Trophoblast cell (in vitro differentiated cells and primary cell): ENCODE data around the gene VPS33A.
"Not testable (repeated sequence)": the region's sequence is repeated elsewhere in the genome, so short reads cannot be mapped to it uniquely, and the experiment has no call there.

Experiments used
- DNase-seq, 2 donors: peaks; one replicate each; pipeline ENCODE4 v3.0.0-alpha.2; 2016
- H2AFZ ChIP-seq: 2 replicates; pipeline ENCODE4 v1.6.1; 2013; ENCODE audit warnings: low read length, moderate library complexity, mild to moderate bottlenecking; ENCODE audit not compliant: insufficient read depth, poor library complexity
- H2AK5ac ChIP-seq: 2 replicates; pipeline ENCODE4 v1.6.1; 2013; ENCODE audit warnings: mild to moderate bottlenecking, low read length
- H2BK120ac ChIP-seq: 2 replicates; pipeline ENCODE4 v1.6.1; 2013; ENCODE audit warnings: low read length, mild to moderate bottlenecking, moderate library complexity; ENCODE audit not compliant: insufficient read depth, poor library complexity
- H2BK12ac ChIP-seq: 2 replicates; pipeline ENCODE4 v1.6.1; 2013; ENCODE audit warnings: mild to moderate bottlenecking, low read length, moderate library complexity
- H2BK5ac ChIP-seq: 2 replicates; pipeline ENCODE4 v1.6.1; 2013; ENCODE audit warnings: low read length, low read depth, moderate library complexity, mild to moderate bottlenecking; ENCODE audit not compliant: poor library complexity
- H3K14ac ChIP-seq: 2 replicates; pipeline ENCODE4 v1.6.1; 2013; ENCODE audit warnings: mild to moderate bottlenecking, low read length
- H3K18ac ChIP-seq: 2 replicates; pipeline ENCODE4 v1.6.1; 2013; ENCODE audit warnings: mild to moderate bottlenecking, low read length
- H3K23ac ChIP-seq: 2 replicates; pipeline ENCODE4 v1.6.1; 2013; ENCODE audit warnings: low read length
- H3K27ac ChIP-seq: 2 replicates; pipeline ENCODE4 v1.5.1; 2013; ENCODE audit warnings: low read depth, mild to moderate bottlenecking, inconsistent platforms, low read length, moderate library complexity
- H3K27me3 ChIP-seq: 2 replicates; pipeline ENCODE4 v1.6.1; 2013; ENCODE audit warnings: inconsistent platforms, mild to moderate bottlenecking, low read length, moderate library complexity; ENCODE audit not compliant: insufficient read depth
- H3K36me3 ChIP-seq, 2 experiments: 1 replicate in 1 of 2; 2 replicates in 1 of 2; pipeline ENCODE4 v1.6.1; 2013; ENCODE audit warnings: low read length in 2 of 2, mild to moderate bottlenecking in 2 of 2, moderate library complexity in 1 of 2; ENCODE audit not compliant: insufficient read depth in 2 of 2, control insufficient read depth in 1 of 2
- H3K4ac ChIP-seq: 2 replicates; pipeline ENCODE4 v1.6.1; 2013; ENCODE audit warnings: low read depth, mild to moderate bottlenecking, low read length, moderate library complexity
- H3K4me1 ChIP-seq, 2 experiments: 1 replicate in 1 of 2; 2 replicates in 1 of 2; pipeline ENCODE4 v1.6.1; 2013; ENCODE audit warnings: low read length in 2 of 2, mild to moderate bottlenecking in 2 of 2, moderate library complexity in 1 of 2; ENCODE audit not compliant: insufficient read depth in 2 of 2, control insufficient read depth in 1 of 2
- H3K4me2 ChIP-seq: 2 replicates; pipeline ENCODE4 v1.6.1; 2013; ENCODE audit warnings: inconsistent platforms, mild to moderate bottlenecking, low read length, moderate library complexity
- H3K4me3 ChIP-seq: 2 replicates; pipeline ENCODE4 v1.5.1; 2013; ENCODE audit warnings: mild to moderate bottlenecking, low read depth, low read length, inconsistent platforms
- H3K79me1 ChIP-seq: one replicate; pipeline ENCODE4 v1.6.1; 2013; ENCODE audit warnings: low read length
- H3K79me2 ChIP-seq: 2 replicates; pipeline ENCODE4 v1.6.1; 2013; ENCODE audit warnings: low read length, mild to moderate bottlenecking; ENCODE audit not compliant: control insufficient read depth, insufficient read depth, poor library complexity
- H3K9ac ChIP-seq: 2 replicates; pipeline ENCODE4 v1.6.1; 2013; ENCODE audit warnings: mild to moderate bottlenecking, low read length
- H3K9me3 ChIP-seq: 2 replicates; pipeline ENCODE4 v1.6.1; 2013; ENCODE audit warnings: low read depth, mild to moderate bottlenecking, control low read depth, inconsistent platforms, low read length; ENCODE audit not compliant: insufficient read depth
- H4K12ac ChIP-seq: 2 replicates; pipeline ENCODE4 v1.6.1; 2013; ENCODE audit warnings: low read depth, mild to moderate bottlenecking, low read length, moderate library complexity
- H4K8ac ChIP-seq: 2 replicates; pipeline ENCODE4 v1.6.1; 2013; ENCODE audit warnings: low read depth, mild to moderate bottlenecking, low read length, moderate library complexity
- H4K91ac ChIP-seq: one replicate; pipeline ENCODE4 v1.6.1; 2013; ENCODE audit warnings: low read depth, mild to moderate bottlenecking, low read length, moderate library complexity
- WGBS: extraction: QIAGEN DNeasy Blood & Tissue Kit; methylation state at CpG from one replicate; pipeline ENCODE4 v1.1.7; 2013; ENCODE audit warnings: missing lambda C conversion rate; ENCODE audit not compliant: insufficient read length, insufficient coverage; ENCODE audit errors: extremely low coverage; 5-methylcytosine and 5-hydroxymethylcytosine counted together

The VPS33A gene

GRCh38 chr12:122203301-122204166 is 62.8 kb downstream of the VPS33A start, which contains the start of gene B3GNT4:
Gene B3GNT4 (plus strand): TSS chr12:122203709. CDS start chr12:122204619, 910 bp downstream.
- H3K23ac ChIP-seq = no peak within 1 kb of the TSS
- H3K79me2 ChIP-seq = no peaks in the 10 kb centered on the region
- no peak within 1 kb of the TSS for H4K12ac ChIP-seq
- H3K18ac ChIP-seq = peak within 1 kb of the TSS; percentile 17
- WGBS = no CpG with 5 or more reads among the region's 104 CpGs
- H3K27me3 ChIP-seq = peaks cover 13% of the 10 kb centered on the region
- no peak within 1 kb of the TSS for H2BK120ac ChIP-seq
- H2AK5ac ChIP-seq = no peak within 1 kb of the TSS
- H2BK12ac ChIP-seq = no peak within 1 kb of the TSS
- H3K9ac ChIP-seq = no peak within 1 kb of the TSS
- H2AFZ ChIP-seq = peak within 1 kb of the TSS; percentile 84
- H3K9me3 ChIP-seq = peaks cover 1% of the 10 kb centered on the region
- H3K79me1 ChIP-seq = peaks cover 2% of the 10 kb centered on the region
- H4K91ac ChIP-seq = no peak within 1 kb of the TSS
- H4K8ac ChIP-seq = peak within 1 kb of the TSS; percentile 23
- no peak within 1 kb of the TSS for H2BK5ac ChIP-seq
- H3K4me3 ChIP-seq = peak within 1 kb of the TSS; percentile 74
- peak within 1 kb of the TSS; percentile 2 for H3K14ac ChIP-seq
- no peak within 1 kb of the TSS for H3K4ac ChIP-seq
- peaks cover 19 to 23% of the 10 kb centered on the region in 2 experiments for H3K36me3 ChIP-seq
- H3K27ac ChIP-seq = no peak within 1 kb of the TSS
- H3K4me2 ChIP-seq = peak within 1 kb of the TSS; percentile 65
- peaks cover 6 to 10% of the 10 kb centered on the region in 2 experiments for H3K4me1 ChIP-seq
- DNase-seq = peak; percentile 49 to 68

DNA sequence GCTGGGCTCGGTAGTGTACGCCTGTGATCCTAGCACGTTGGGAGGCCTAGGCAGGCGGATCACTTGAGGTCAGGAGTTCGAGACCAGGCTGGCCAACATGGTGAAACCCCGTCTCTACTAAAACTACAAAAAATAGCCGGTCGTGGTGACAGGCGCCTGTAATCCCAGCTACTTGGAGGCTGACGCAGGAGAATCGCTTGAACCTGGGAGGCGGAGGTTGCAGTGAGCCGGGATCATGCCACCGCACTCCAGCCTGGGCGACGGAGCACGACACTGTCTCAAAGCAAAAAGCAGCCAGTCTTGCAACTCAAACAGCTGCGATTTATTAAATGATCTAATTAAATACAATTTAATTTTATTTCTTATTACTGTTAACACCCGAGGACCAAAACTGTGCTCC is 63.5 kb downstream of the VPS33A start:
- not testable (repeated sequence) for H3K79me2 ChIP-seq, H3K79me1 ChIP-seq, H3K27ac ChIP-seq, H2BK12ac ChIP-seq, DNase-seq, H3K14ac ChIP-seq, H3K4ac ChIP-seq, H2BK120ac ChIP-seq, H3K9ac ChIP-seq, H4K12ac ChIP-seq, H3K23ac ChIP-seq, H3K9me3 ChIP-seq, H3K18ac ChIP-seq, H2AK5ac ChIP-seq, H4K8ac ChIP-seq, H3K4me3 ChIP-seq, H2BK5ac ChIP-seq, H4K91ac ChIP-seq
- H3K36me3 ChIP-seq = peaks cover 13 to 15% of the 10 kb centered on the region in 2 experiments
- H3K27me3 ChIP-seq = peaks cover 13% of the 10 kb centered on the region
- H2AFZ ChIP-seq = peak overlapping the region; percentile 84
- no CpG with 5 or more reads among the region's 19 CpGs for WGBS
- peaks cover 6 to 10% of the 10 kb centered on the region in 2 experiments for H3K4me1 ChIP-seq
- peak overlapping the region; percentile 65 for H3K4me2 ChIP-seq

GRCh38 chr12:122202017-122202416 is 64.3 kb downstream of the VPS33A start:
- Histone ChIP-seq H3K36me3 (peaks cover 8% of the 10 kb centered on the region in 2 experiments), H2BK5ac (no peak overlapping the region), H4K8ac (no peak overlapping the region), H3K79me1 (peaks cover 2% of the 10 kb centered on the region), H3K23ac (no peak overlapping the region), H3K4me2 (no peak overlapping the region), H3K27ac (no peak overlapping the region), H3K18ac (no peak overlapping the region), H2AK5ac (no peak overlapping the region), H3K14ac (no peak overlapping the region), H3K27me3 (peaks cover 13% of the 10 kb centered on the region), H2BK120ac (no peak overlapping the region), H3K79me2 (no peaks in the 10 kb centered on the region), H4K91ac (no peak overlapping the region), H3K9me3 (peaks cover 1% of the 10 kb centered on the region), H3K4me1 (peaks cover 6 to 10% of the 10 kb centered on the region in 2 experiments), H3K9ac (no peak overlapping the region), H4K12ac (no peak overlapping the region), H3K4me3 (no peak overlapping the region), H2BK12ac (no peak overlapping the region), H2AFZ (no peak overlapping the region), H3K4ac (no peak overlapping the region)
- WGBS = no CpG with 5 or more reads among the region's 6 CpGs
- DNase-seq = no peak

DNA sequence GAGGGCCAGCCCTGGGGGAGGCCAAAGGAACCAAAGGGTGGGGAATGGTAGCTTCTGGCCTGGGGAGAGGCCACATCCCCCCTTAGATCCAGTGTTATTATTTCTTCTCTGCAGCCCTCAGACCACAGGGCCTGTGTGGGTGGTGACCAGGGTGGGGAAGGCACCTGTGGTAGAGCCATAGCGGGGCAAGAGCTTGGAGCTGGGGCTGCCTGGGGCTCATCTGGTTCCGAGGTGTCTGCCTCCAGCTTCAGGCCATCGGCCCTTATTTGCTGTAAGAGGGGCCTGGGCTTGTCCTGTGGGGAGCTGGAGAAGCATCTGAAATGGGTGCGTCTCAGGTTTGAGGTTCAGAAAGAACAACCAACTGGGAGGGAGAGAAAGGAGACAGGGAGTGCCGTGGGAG is 64.9 kb downstream of the VPS33A start:
- H3K9ac ChIP-seq = no peak overlapping the region
- H2BK120ac ChIP-seq = no peak overlapping the region
- no peak overlapping the region for H4K8ac ChIP-seq
- no peak overlapping the region for H4K91ac ChIP-seq
- H3K14ac ChIP-seq = no peak overlapping the region
- peaks cover 1 to 2% of the 10 kb centered on the region in 2 experiments for H3K36me3 ChIP-seq
- no peak overlapping the region for H3K4me3 ChIP-seq
- no CpG with 5 or more reads among the region's 5 CpGs for WGBS
- H2BK12ac ChIP-seq = no peak overlapping the region
- H4K12ac ChIP-seq = no peak overlapping the region
- H3K4ac ChIP-seq = no peak overlapping the region
- H3K18ac ChIP-seq = no peak overlapping the region
- no peak for DNase-seq
- H2AK5ac ChIP-seq = no peak overlapping the region
- no peak overlapping the region for H2AFZ ChIP-seq
- peaks cover 1% of the 10 kb centered on the region for H3K9me3 ChIP-seq
- no peak overlapping the region for H3K27ac ChIP-seq
- peaks cover 2% of the 10 kb centered on the region for H3K79me1 ChIP-seq
- no peak overlapping the region for H2BK5ac ChIP-seq
- no peak overlapping the region for H3K4me2 ChIP-seq
- H3K4me1 ChIP-seq = peaks cover 6 to 10% of the 10 kb centered on the region in 2 experiments
- H3K27me3 ChIP-seq = peaks cover 13% of the 10 kb centered on the region
- no peaks in the 10 kb centered on the region for H3K79me2 ChIP-seq
- no peak overlapping the region for H3K23ac ChIP-seq
